Cardiac fibroblast (primary cell): ENCODE data around the gene IQGAP3.
"Not testable (repeated sequence)": the region's sequence is repeated elsewhere in the genome, so short reads cannot be mapped to it uniquely, and the experiment has no call there.

Source experiments
- DNase-seq, 2 donors: peaks; one replicate each; pipeline versions ENCODE4 v3.0.0 to v3.0.0-alpha.2; 2010; ENCODE audit warnings: low read depth in 2 of 2
- H3K4me3 ChIP-seq, 2 donors: replicated peaks in 1 of 2; 1 replicate in 1 of 2; 2 replicates in 1 of 2; pipeline ENCODE4 v1.5.1; 2011; ENCODE audit warnings: low read depth in 2 of 2, low read length in 2 of 2, mild to moderate bottlenecking in 2 of 2, moderate library complexity in 1 of 2
- CTCF ChIP-seq: IDR thresholded peaks from one replicate; pipeline ENCODE4 v1.5.1; 2011; ENCODE audit warnings: low read depth, mild to moderate bottlenecking, low read length, inconsistent platforms

IQGAP3 gene

GRCh38 chr1:156608981-156609380 lies 36.6 kb upstream of the IQGAP3 start:
- DNase-seq: no peak
- no peak overlapping the region for H3K4me3 ChIP-seq
- TF ChIP-seq CTCF: peak; percentile 54

GRCh38 chr1:156608036-156608674 lies 35.8 kb upstream of the IQGAP3 start:
- TF ChIP-seq CTCF: peak; percentile 84
- no peak overlapping the region for H3K4me3 ChIP-seq
- peak; percentile 82 to 83 for DNase-seq

- not testable (repeated sequence) for DNase-seq
Measured at GRCh38 chr1:156607344-156607743, 35.0 kb upstream of the IQGAP3 start.

GRCh38 chr1:156602557-156602993 lies 30.2 kb upstream of the IQGAP3 start:
- no peak overlapping the region for H3K4me3 ChIP-seq
- peak in 1 of 2 donors; percentile 47 for DNase-seq

More at GRCh38 chr1:156607344-156607743, 35.0 kb upstream of the IQGAP3 start:
- not testable (repeated sequence) for H3K4me3 ChIP-seq

GRCh38 chr1:156601892-156602291 lies 29.5 kb upstream of the IQGAP3 start:
- peak overlapping the region; percentile 78 to 87 for H3K4me3 ChIP-seq
- DNase-seq: no peak
- no peak for TF ChIP-seq CTCF

More at GRCh38 chr1:156602557-156602993, 30.2 kb upstream of the IQGAP3 start:
- TF ChIP-seq CTCF: peak; percentile 39

GRCh38 chr1:156601122-156601830 lies 28.9 kb upstream of the IQGAP3 start, which contains the start of gene GPATCH4:
Gene GPATCH4 (minus strand): TSS chr1:156601479.
- TF ChIP-seq CTCF: no peak
- H3K4me3 ChIP-seq: peak within 1 kb of the TSS; percentile 78 to 87
- peak; percentile 95 to 97 for DNase-seq

- DNase-seq: peak in 1 of 2 donors; percentile 18
- peak overlapping the region; percentile 78 to 87 for H3K4me3 ChIP-seq
- TF ChIP-seq CTCF: no peak
Measured at GRCh38 chr1:156600733-156601121, 28.4 kb upstream of the IQGAP3 start.
